IMR-90 (cell line): Measurements from ENCODE around the gene SNAPC2.

ENCODE experiments used
- CHD1 ChIP-seq: IDR thresholded peaks from 2 replicates; pipeline ENCODE4 v1.6.1; 2012; ENCODE audit warnings: low read depth, low read length, improper control_type of control experiment
- CTCF ChIP-seq: conservative IDR thresholded peaks from 2 replicates; pipeline ENCODE4 v1.5.1; 2012; ENCODE audit warnings: mild to moderate bottlenecking, low read depth, low read length, improper control_type of control experiment
- FOS ChIP-seq: fragments of 150-350 bp; IDR thresholded peaks from 2 replicates; pipeline ENCODE4 v1.6.1; 2016; ENCODE audit warnings: low read depth, low read length
- MAFK ChIP-seq: IDR thresholded peaks from 2 replicates; pipeline ENCODE4 v1.6.1; 2012; ENCODE audit warnings: low read depth, low read length, improper control_type of control experiment
- POLR2A ChIP-seq: IDR thresholded peaks from 2 replicates; pipeline ENCODE4 v1.6.1; 2012; ENCODE audit warnings: mild to moderate bottlenecking, low read depth, low read length
- RAD21 ChIP-seq: IDR thresholded peaks from 2 replicates; pipeline ENCODE4 v1.6.1; 2012; ENCODE audit warnings: low read length, improper control_type of control experiment
- RFX5 ChIP-seq: IDR thresholded peaks from 2 replicates; pipeline ENCODE4 v1.8.0; 2012; ENCODE audit warnings: low read depth, mild to moderate bottlenecking, low read length, moderate library complexity

- TF ChIP-seq RAD21 (no peak), CHD1 (no peak), POLR2A (no peak), MAFK (no peak), CTCF (no peak), FOS (no peak), RFX5 (no peak)
These were observed 15.8 kb upstream of the SNAPC2 start for GRCh38 chr19:7904074-7905020.
